Uterus (tissue), 2 donors: ENCODE results near the gene SETD9.

Experiments
- POLR2A ChIP-seq, 2 donors: fragments of 450-650 bp; IDR thresholded peaks; one replicate each; pipeline ENCODE4 v1.6.1; 2016; ENCODE audit warnings: antibody characterized with exemption in 2 of 2, mild to moderate bottlenecking in 1 of 2, moderate library complexity in 1 of 2
- TF ChIP-seq, protein P1 (sequence below), 4 experiments: fragments of 200-600 bp in 2 of 4; fragments of 450-650 bp in 2 of 4; sonication (generic) in 2 of 4; IDR thresholded peaks; one replicate each; pipeline ENCODE4 v1.5.1; 2016 to 2019; ENCODE audit warnings: antibody characterized with exemption in 4 of 4, mild to moderate bottlenecking in 2 of 4, moderate library complexity in 1 of 4

DNA sequence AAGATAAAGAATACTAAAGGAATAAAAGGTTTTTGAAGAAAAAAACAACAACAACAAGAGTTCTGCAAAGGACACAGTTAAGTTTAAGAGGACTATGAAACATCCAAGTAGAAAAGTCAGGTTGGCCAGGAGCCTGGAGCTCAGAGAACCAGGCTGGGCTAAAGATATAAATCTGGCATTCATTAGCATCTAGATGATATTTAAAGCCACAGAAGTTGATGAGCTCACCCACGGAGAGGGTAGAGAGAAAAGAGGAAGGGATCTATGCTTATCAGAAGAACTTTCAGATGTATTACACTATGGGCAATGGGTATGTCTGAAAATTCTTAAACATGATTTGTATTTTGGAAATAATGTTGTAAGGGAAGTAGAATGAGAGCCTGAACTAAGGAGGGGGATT, 32.6 kb downstream of the SETD9 start:
- TF ChIP-seq, protein P1, sequence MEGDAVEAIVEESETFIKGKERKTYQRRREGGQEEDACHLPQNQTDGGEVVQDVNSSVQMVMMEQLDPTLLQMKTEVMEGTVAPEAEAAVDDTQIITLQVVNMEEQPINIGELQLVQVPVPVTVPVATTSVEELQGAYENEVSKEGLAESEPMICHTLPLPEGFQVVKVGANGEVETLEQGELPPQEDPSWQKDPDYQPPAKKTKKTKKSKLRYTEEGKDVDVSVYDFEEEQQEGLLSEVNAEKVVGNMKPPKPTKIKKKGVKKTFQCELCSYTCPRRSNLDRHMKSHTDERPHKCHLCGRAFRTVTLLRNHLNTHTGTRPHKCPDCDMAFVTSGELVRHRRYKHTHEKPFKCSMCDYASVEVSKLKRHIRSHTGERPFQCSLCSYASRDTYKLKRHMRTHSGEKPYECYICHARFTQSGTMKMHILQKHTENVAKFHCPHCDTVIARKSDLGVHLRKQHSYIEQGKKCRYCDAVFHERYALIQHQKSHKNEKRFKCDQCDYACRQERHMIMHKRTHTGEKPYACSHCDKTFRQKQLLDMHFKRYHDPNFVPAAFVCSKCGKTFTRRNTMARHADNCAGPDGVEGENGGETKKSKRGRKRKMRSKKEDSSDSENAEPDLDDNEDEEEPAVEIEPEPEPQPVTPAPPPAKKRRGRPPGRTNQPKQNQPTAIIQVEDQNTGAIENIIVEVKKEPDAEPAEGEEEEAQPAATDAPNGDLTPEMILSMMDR (IDR thresholded peaks at IDR 0.05) = no peak
- no peak for TF ChIP-seq POLR2A (IDR thresholded peaks at IDR 0.05)
